HepG2 (cell line): ENCODE measurements around the gene PPP4C. TPM values are rescaled to one million over a fixed set of nuclear protein-coding genes. Genes with fewer than 3 reads are reported as not detected.
A peak's percentile ranks its signal among the peaks of the same experiment; 100 is the strongest.

ENCODE experiments used
- AHR ChIP-seq: IDR thresholded peaks from 2 replicates; pipeline ENCODE4 v1.6.1; 2018; ENCODE audit warnings: missing genetic modification reagents, missing compliant biosample characterization
- FOXM1 ChIP-seq: sonication (generic); formaldehyde crosslinking; IDR thresholded peaks from 2 replicates; pipeline ENCODE4 v1.5.0; 2020; ENCODE audit warnings: missing genetic modification reagents
- HDAC1 ChIP-seq: sonication (generic); formaldehyde crosslinking; IDR thresholded peaks from 2 replicates; pipeline ENCODE4 v1.5.1; 2020; ENCODE audit warnings: mild to moderate bottlenecking, missing genetic modification reagents
- NFATC3 ChIP-seq: sonication (generic); formaldehyde crosslinking; IDR thresholded peaks from 2 replicates; pipeline ENCODE4 v1.5.1; 2020; ENCODE audit warnings: mild to moderate bottlenecking, missing genetic modification reagents
- REXO4 ChIP-seq: sonication (generic); formaldehyde crosslinking; IDR thresholded peaks from 2 replicates; pipeline ENCODE4 v1.8.0; 2022; ENCODE audit warnings: missing genetic modification reagents, mild to moderate bottlenecking, borderline replicate concordance
- SKI ChIP-seq: fragments of 450-650 bp; IDR thresholded peaks from one replicate; pipeline ENCODE4 v1.6.1; 2018; ENCODE audit warnings: mild to moderate bottlenecking; ENCODE audit not compliant: partially characterized antibody
- YY1 ChIP-seq: IDR thresholded peaks from 2 replicates; pipeline ENCODE4 v1.6.1; 2011; ENCODE audit warnings: low read length, low read depth, moderate library complexity, mild to moderate bottlenecking; ENCODE audit not compliant: insufficient read depth, insufficient replicate concordance
- polyA plus RNA-seq, 8 experiments: library from polyadenylated mRNA; depleted of rRNA in 3 of 8; stranded (reverse) in 7 of 8; unstranded in 1 of 8; fragments of >200 nt; fragmentation: Illumina TruSeq in 4 of 8; extraction: Trizol in 4 of 8; gene quantifications; 2 replicates each; pipeline versions ENCODE4 v1.2.1 to v1.2.3, GENCODE V29; 2011 to 2016; ENCODE audit warnings: low read depth in 4 of 8, missing spikeins in 1 of 8, mixed read lengths in 1 of 8; ENCODE audit not compliant: insufficient read depth in 1 of 8
- total RNA-seq, 5 experiments: library from RNA; depleted of rRNA; stranded (reverse); fragments of >200 nt; fragmentation: Illumina TruSeq; extraction: Trizol; gene quantifications; 2 replicates each; pipeline ENCODE4 v1.2.3, GENCODE V29; 2016; ENCODE audit warnings: low read depth in 1 of 5
- TF ChIP-seq, protein P1 (sequence below): sonication (generic); formaldehyde crosslinking; IDR thresholded peaks from 2 replicates; pipeline ENCODE4 v1.8.0; 2022; ENCODE audit warnings: missing genetic modification reagents, mild to moderate bottlenecking, moderate library complexity, borderline replicate concordance
- TF ChIP-seq, protein P2 (sequence below): sonication (generic); formaldehyde crosslinking; IDR thresholded peaks from 2 replicates; pipeline ENCODE4 v1.5.1; 2020; ENCODE audit warnings: mild to moderate bottlenecking, missing genetic modification reagents, borderline replicate concordance
- TF ChIP-seq, protein P3 (sequence below): sonication (generic); formaldehyde crosslinking; IDR thresholded peaks from 2 replicates; pipeline ENCODE4 v1.5.0; 2020; ENCODE audit warnings: mild to moderate bottlenecking, missing genetic modification reagents, moderate library complexity
- TF ChIP-seq, protein P4 (sequence below): sonication (generic); formaldehyde crosslinking; IDR thresholded peaks from 2 replicates; pipeline ENCODE4 v1.9.0; 2022; ENCODE audit warnings: low read depth, missing genetic modification reagents

The PPP4C gene
- total and polyA plus RNA-seq, 2 of the 13 experiments (the other 11 are each of a cell fraction or from before 2014, with no cell fraction given): 176 to 220 TPM

DNA sequence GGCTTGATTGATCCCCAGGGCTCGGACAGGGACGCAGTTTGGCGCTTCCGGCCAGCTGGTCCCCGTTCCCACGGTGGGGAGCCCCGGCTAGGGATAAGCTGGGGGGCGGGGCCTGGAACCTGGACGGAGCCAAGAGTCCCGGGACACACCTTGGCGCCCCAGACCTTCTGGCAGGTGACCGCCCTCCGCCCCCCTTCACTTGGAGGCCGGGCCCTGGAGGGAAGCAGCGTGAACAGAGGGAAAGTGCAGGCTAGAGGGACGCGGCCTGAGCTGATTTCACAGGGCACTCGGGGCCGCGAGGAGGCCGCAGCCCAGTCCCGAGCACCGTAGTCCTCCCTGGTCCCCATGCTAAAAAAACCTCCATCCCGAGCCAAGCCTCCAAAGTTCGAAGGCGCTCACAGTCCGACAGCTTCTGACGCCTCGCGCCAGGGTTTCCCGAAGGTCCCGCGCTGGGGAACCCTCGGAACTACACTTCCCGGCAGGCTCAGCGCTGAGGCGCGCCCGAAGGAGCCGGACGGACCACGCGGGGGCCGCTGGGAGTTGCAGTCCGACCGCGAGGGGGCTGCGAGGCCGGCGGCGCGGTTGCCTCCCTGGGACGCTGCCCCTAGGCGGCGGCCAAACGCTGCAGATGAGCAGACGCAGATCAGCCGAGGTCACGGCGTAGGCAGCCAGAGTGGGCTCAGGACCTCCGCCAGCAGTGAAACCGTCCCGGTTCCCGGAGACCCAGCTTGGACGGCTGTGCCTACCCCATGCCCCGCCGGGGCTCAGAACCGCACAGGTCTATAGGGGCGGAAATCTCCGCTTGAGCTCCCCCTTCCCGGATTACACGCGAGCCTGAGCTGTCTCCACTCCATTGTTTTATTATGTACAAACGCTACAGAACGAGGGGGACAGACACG, 15.9 kb downstream of the PPP4C start, which contains the start of gene TBX6 (continued):
- TF ChIP-seq, protein P1, sequence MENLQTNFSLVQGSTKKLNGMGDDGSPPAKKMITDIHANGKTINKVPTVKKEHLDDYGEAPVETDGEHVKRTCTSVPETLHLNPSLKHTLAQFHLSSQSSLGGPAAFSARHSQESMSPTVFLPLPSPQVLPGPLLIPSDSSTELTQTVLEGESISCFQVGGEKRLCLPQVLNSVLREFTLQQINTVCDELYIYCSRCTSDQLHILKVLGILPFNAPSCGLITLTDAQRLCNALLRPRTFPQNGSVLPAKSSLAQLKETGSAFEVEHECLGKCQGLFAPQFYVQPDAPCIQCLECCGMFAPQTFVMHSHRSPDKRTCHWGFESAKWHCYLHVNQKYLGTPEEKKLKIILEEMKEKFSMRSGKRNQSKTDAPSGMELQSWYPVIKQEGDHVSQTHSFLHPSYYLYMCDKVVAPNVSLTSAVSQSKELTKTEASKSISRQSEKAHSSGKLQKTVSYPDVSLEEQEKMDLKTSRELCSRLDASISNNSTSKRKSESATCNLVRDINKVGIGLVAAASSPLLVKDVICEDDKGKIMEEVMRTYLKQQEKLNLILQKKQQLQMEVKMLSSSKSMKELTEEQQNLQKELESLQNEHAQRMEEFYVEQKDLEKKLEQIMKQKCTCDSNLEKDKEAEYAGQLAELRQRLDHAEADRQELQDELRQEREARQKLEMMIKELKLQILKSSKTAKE (CRISPR knock-in tag): no peak; the same call in 1 of the 2 replicates
- TF ChIP-seq, protein P2, sequence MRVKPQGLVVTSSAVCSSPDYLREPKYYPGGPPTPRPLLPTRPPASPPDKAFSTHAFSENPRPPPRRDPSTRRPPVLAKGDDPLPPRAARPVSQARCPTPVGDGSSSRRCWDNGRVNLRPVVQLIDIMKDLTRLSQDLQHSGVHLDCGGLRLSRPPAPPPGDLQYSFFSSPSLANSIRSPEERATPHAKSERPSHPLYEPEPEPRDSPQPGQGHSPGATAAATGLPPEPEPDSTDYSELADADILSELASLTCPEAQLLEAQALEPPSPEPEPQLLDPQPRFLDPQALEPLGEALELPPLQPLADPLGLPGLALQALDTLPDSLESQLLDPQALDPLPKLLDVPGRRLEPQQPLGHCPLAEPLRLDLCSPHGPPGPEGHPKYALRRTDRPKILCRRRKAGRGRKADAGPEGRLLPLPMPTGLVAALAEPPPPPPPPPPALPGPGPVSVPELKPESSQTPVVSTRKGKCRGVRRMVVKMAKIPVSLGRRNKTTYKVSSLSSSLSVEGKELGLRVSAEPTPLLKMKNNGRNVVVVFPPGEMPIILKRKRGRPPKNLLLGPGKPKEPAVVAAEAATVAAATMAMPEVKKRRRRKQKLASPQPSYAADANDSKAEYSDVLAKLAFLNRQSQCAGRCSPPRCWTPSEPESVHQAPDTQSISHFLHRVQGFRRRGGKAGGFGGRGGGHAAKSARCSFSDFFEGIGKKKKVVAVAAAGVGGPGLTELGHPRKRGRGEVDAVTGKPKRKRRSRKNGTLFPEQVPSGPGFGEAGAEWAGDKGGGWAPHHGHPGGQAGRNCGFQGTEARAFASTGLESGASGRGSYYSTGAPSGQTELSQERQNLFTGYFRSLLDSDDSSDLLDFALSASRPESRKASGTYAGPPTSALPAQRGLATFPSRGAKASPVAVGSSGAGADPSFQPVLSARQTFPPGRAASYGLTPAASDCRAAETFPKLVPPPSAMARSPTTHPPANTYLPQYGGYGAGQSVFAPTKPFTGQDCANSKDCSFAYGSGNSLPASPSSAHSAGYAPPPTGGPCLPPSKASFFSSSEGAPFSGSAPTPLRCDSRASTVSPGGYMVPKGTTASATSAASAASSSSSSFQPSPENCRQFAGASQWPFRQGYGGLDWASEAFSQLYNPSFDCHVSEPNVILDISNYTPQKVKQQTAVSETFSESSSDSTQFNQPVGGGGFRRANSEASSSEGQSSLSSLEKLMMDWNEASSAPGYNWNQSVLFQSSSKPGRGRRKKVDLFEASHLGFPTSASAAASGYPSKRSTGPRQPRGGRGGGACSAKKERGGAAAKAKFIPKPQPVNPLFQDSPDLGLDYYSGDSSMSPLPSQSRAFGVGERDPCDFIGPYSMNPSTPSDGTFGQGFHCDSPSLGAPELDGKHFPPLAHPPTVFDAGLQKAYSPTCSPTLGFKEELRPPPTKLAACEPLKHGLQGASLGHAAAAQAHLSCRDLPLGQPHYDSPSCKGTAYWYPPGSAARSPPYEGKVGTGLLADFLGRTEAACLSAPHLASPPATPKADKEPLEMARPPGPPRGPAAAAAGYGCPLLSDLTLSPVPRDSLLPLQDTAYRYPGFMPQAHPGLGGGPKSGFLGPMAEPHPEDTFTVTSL (CRISPR knock-in tag): no peak
- TF ChIP-seq YY1: peak; percentile 80
- no peak; the same call in 1 of the 2 replicates for TF ChIP-seq HDAC1 (CRISPR knock-in tag)
- TF ChIP-seq, protein P3, sequence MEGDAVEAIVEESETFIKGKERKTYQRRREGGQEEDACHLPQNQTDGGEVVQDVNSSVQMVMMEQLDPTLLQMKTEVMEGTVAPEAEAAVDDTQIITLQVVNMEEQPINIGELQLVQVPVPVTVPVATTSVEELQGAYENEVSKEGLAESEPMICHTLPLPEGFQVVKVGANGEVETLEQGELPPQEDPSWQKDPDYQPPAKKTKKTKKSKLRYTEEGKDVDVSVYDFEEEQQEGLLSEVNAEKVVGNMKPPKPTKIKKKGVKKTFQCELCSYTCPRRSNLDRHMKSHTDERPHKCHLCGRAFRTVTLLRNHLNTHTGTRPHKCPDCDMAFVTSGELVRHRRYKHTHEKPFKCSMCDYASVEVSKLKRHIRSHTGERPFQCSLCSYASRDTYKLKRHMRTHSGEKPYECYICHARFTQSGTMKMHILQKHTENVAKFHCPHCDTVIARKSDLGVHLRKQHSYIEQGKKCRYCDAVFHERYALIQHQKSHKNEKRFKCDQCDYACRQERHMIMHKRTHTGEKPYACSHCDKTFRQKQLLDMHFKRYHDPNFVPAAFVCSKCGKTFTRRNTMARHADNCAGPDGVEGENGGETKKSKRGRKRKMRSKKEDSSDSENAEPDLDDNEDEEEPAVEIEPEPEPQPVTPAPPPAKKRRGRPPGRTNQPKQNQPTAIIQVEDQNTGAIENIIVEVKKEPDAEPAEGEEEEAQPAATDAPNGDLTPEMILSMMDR: peak; percentile 95
- TF ChIP-seq AHR (CRISPR knock-in tag): peak; percentile 85; the same call in 1 of the 2 replicates
- peak; percentile 46 for TF ChIP-seq SKI
- TF ChIP-seq, protein P4, sequence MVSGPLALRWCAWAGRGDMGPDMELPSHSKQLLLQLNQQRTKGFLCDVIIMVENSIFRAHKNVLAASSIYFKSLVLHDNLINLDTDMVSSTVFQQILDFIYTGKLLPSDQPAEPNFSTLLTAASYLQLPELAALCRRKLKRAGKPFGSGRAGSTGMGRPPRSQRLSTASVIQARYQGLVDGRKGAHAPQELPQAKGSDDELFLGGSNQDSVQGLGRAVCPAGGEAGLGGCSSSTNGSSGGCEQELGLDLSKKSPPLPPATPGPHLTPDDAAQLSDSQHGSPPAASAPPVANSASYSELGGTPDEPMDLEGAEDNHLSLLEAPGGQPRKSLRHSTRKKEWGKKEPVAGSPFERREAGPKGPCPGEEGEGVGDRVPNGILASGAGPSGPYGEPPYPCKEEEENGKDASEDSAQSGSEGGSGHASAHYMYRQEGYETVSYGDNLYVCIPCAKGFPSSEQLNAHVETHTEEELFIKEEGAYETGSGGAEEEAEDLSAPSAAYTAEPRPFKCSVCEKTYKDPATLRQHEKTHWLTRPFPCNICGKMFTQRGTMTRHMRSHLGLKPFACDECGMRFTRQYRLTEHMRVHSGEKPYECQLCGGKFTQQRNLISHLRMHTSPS (CRISPR knock-in tag): no peak
- no peak for TF ChIP-seq FOXM1 (CRISPR knock-in tag)
- TF ChIP-seq REXO4: no peak
- TF ChIP-seq NFATC3: 0 out of 2 replicates have a peak, but pooled peaks have one; percentile 66
